HL-60/S4 treated with phorbol 12-myristate 13-acetate at 8.2 ng/mL for 4 days and 3 days (cell line): Measurements from ENCODE around the gene LRCH3.

Experiments
- in situ Hi-C: fragments of 300-500 bp; cut with MboI; formaldehyde crosslinking; loops from 2 replicates; pipeline ENCODE4 v1.15.0; 2022; ENCODE audit warnings: low sequenced_read_pairs

The LRCH3 gene

GRCh38 chr3:197791113-197791891 is at the start of gene LRCH3:
Gene LRCH3 (plus strand): TSS chr3:197791254. CDS start chr3:197791279, 25 bp downstream.
- in situ Hi-C loops: no loop called here

- in situ Hi-C loops: no loop called here
Measured at GRCh38 chr3:197742787-197743186, 48.3 kb upstream of the LRCH3 start.

- in situ Hi-C loops: no loop called here
Measured at GRCh38 chr3:197746209-197746608, 44.8 kb upstream of the LRCH3 start.

- in situ Hi-C loops: no loop called here
Measured at GRCh38 chr3:197746801-197747237, 44.2 kb upstream of the LRCH3 start.

GRCh38 chr3:197748597-197749314 is 42.3 kb upstream of the LRCH3 start:
- in situ Hi-C loops: no loop called here

GRCh38 chr3:197749315-197749600 is 41.8 kb upstream of the LRCH3 start:
- in situ Hi-C loops: no loop called here

GRCh38 chr3:197749601-197750395 is 41.3 kb upstream of the LRCH3 start, which contains the start of gene FYTTD1:
Gene FYTTD1 (plus strand): TSS chr3:197749883. CDS start chr3:197749972, 89 bp downstream.
- in situ Hi-C loops: no loop called here

- in situ Hi-C loops: no loop called here
Measured at GRCh38 chr3:197750396-197750831, 40.6 kb upstream of the LRCH3 start.

- in situ Hi-C loops: no loop called here
Measured at GRCh38 chr3:197750858-197751737, 40.0 kb upstream of the LRCH3 start.

- in situ Hi-C loops: no loop called here
Measured at GRCh38 chr3:197752107-197752506, 38.9 kb upstream of the LRCH3 start.

- in situ Hi-C loops: no loop called here
Measured at GRCh38 chr3:197753263-197753662, 37.8 kb upstream of the LRCH3 start.

GRCh38 chr3:197756704-197757103 is 34.4 kb upstream of the LRCH3 start:
- in situ Hi-C loops: no loop called here

GRCh38 chr3:197758512-197758911 is 32.5 kb upstream of the LRCH3 start:
- in situ Hi-C loops: no loop called here

- in situ Hi-C loops: no loop called here
Measured at GRCh38 chr3:197761784-197762183, 29.3 kb upstream of the LRCH3 start.

GRCh38 chr3:197775317-197775716 is 15.7 kb upstream of the LRCH3 start:
- in situ Hi-C loops: no loop called here

GRCh38 chr3:197782230-197782629 is 8.8 kb upstream of the LRCH3 start:
- in situ Hi-C loops: no loop called here

- in situ Hi-C loops: no loop called here
Measured at GRCh38 chr3:197784019-197784585, 7.0 kb upstream of the LRCH3 start.

- in situ Hi-C loops: no loop called here
Measured at GRCh38 chr3:197787412-197787811, 3.6 kb upstream of the LRCH3 start.

- in situ Hi-C loops: no loop called here
Measured at GRCh38 chr3:197789309-197789708, 1.7 kb upstream of the LRCH3 start.

- in situ Hi-C loops: no loop called here
Measured at GRCh38 chr3:197790033-197790432, 1.0 kb upstream of the LRCH3 start.
